GM18507 (cell line): Measurements from ENCODE around the gene PLEKHA8.
"Not testable (repeated sequence)": the region's sequence is repeated elsewhere in the genome, so short reads cannot be mapped to it uniquely, and the experiment has no call there.

Experiments used
- DNase-seq: peaks from one replicate; pipeline ENCODE4 v3.0.0; 2011; ENCODE audit warnings: low read depth; ENCODE audit not compliant: insufficient read length; ENCODE audit errors: extremely low spot score
- FAIRE-seq: peaks from 2 replicates; lab custom pipeline; 2011; peaks lifted over from hg19 to GRCh38; lab: Jason Lieb, UNC

Gene PLEKHA8

GRCh38 chr7:30088362-30088761 lies 60.1 kb downstream of the PLEKHA8 start:
- DNase-seq = no peak
- FAIRE-seq = no peak

GRCh38 chr7:30090111-30090510 lies 61.9 kb downstream of the PLEKHA8 start:
- FAIRE-seq (no peak), DNase-seq (no peak)

GRCh38 chr7:30091491-30091912 lies 63.3 kb downstream of the PLEKHA8 start:
- FAIRE-seq (no peak), DNase-seq (no peak)

- FAIRE-seq (no peak), DNase-seq (no peak)
These were observed 63.8 kb downstream of the PLEKHA8 start for GRCh38 chr7:30091987-30092386.

- DNase-seq (no peak), FAIRE-seq (no peak)
These were observed 65.3 kb downstream of the PLEKHA8 start for GRCh38 chr7:30093420-30093952.

- FAIRE-seq, DNase-seq: not testable (repeated sequence)
These were observed 70.4 kb downstream of the PLEKHA8 start for GRCh38 chr7:30098599-30098998.

GRCh38 chr7:30102281-30102680 lies 74.1 kb downstream of the PLEKHA8 start:
- FAIRE-seq (no peak), DNase-seq (no peak)

GRCh38 chr7:30104157-30104556 lies 75.9 kb downstream of the PLEKHA8 start:
- FAIRE-seq = no peak
- DNase-seq = no peak

GRCh38 chr7:30112103-30112713 lies 84.0 kb downstream of the PLEKHA8 start:
- no peak for FAIRE-seq
- DNase-seq = no peak

GRCh38 chr7:30113144-30113543 lies 84.9 kb downstream of the PLEKHA8 start:
- no peak for FAIRE-seq
- DNase-seq = no peak

- peak; percentile 52 for FAIRE-seq
These were observed 86.5 kb downstream of the PLEKHA8 start for GRCh38 chr7:30114536-30115238.

GRCh38 chr7:30115709-30116297 lies 87.6 kb downstream of the PLEKHA8 start:
- DNase-seq (no peak), FAIRE-seq (no peak)

More at GRCh38 chr7:30114536-30115238, 86.5 kb downstream of the PLEKHA8 start:
- DNase-seq = no peak

GRCh38 chr7:30116771-30117170 lies 88.6 kb downstream of the PLEKHA8 start:
- FAIRE-seq (peak; percentile 35), DNase-seq (no peak)

GRCh38 chr7:30117896-30118295 lies 89.7 kb downstream of the PLEKHA8 start:
- no peak for DNase-seq

GRCh38 chr7:30119890-30120577 lies 91.8 kb downstream of the PLEKHA8 start:
- FAIRE-seq = no peak
- no peak for DNase-seq

More at GRCh38 chr7:30117896-30118295, 89.7 kb downstream of the PLEKHA8 start:
- no peak for FAIRE-seq

GRCh38 chr7:30133736-30134610 lies 105.8 kb downstream of the PLEKHA8 start:
- FAIRE-seq (peak; percentile 31), DNase-seq (no peak)

GRCh38 chr7:30134611-30135300 lies 106.5 kb downstream of the PLEKHA8 start, which contains the start of gene MTURN:
TSS of gene MTURN (plus strand) at chr7:30134986. CDS start at chr7:30135137, 151 bp downstream.
- DNase-seq = peak; percentile 92
- peak; percentile 39 for FAIRE-seq
